ENCODE results near the gene ASIP.
"Not testable (repeated sequence)": the region's sequence is repeated elsewhere in the genome, so short reads cannot be mapped to it uniquely, and the experiment has no call there.

The ASIP gene, protein sequence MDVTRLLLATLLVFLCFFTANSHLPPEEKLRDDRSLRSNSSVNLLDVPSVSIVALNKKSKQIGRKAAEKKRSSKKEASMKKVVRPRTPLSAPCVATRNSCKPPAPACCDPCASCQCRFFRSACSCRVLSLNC

DNA sequence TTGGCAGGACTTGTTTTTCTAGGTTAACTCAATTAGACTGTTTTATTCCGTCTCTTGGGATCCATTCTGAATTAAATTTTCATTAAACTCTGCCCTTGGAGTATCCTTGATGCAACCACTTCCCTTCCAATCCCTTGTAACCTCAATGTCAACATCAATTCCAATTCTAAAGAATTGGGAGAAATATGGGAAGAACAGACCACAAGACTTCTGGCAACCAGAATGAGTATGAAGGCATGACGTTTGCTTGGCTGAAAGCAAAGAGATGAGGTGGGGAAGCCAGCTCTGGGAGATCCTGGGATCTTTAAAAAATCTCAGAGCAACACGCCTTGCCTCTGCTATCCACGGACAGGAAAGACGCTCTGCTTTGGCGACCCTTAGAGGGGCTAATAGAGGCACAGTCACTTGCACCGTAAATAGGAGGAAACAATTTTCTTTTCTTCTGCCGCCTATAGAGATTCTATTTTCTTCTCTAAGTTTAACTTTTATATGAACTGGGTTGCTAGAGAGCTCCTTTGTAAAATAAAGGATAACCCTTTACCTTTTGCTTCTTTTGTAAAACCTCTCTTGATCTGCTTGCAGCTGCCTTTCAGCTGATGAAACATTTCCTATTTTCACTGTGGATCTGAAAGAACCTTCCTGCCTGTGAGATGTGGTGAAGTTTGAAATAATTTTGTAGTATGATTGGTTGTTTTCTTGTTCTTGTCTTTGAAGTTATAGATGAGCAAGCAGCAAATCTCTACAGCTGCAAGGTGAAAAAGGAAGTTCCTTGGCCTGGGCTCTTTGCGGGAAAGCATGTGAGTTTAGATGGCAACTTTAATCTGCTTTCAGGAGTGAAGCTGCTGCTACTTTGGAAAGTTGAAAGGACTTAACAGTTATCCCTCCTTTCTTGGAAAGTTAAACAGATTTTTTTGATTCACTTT, at the start of gene ASIP:
Gene ASIP (plus strand): TSS at position 731 of the 923 bp plus-strand sequence. CDS start 18,952 bp downstream, outside the sequence.
- Histone ChIP-seq H3K36me3 (ENCODE audit: control insufficient read depth in 1 of 2, insufficient read depth in 2 of 2, low read length in 2 of 2) (no peaks in the 10 kb centered on the region), H3K4me3 (ENCODE audit: low read depth in 1 of 2, low read length in 2 of 2) (no peak within 1 kb of the TSS), H3K27me3 (ENCODE audit: control insufficient read depth in 1 of 2, insufficient read depth in 2 of 2, low read length in 2 of 2) (no peaks in the 10 kb centered on the region), H3K27ac (ENCODE audit: low read depth, low read length) (no peak within 1 kb of the TSS), H3K9ac (ENCODE audit: low read depth in 1 of 2, low read length in 2 of 2) (no peak within 1 kb of the TSS), H3K9me3 (ENCODE audit: control insufficient read depth in 1 of 2, low read length in 2 of 2) (peaks cover 0 to 9% of the 10 kb centered on the region in 2 donors), H3K4me1 (ENCODE audit: control insufficient read depth in 1 of 2, insufficient read depth in 2 of 2, low read length in 2 of 2) (no peaks in the 10 kb centered on the region)

DNA sequence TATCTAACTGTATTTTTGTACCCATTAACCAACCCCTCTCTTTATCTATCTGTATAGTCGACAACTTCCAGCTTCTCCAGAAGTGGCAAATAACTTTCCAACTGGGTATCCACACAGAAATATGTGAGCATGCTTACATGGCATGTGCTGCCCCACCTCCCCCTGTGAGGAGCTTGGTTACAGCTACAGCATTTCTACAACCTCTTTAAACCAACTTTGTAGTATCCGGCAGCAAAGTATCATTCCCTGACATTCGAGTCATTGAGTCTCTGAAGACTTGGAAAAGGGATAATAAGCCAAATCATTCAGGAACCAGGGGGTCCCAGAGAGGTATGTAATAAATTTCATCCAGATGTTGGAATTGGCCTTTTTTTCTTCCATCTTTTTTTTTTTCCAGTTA, 48.2 kb upstream of the ASIP start:
- Histone ChIP-seq H3K27me3 (ENCODE audit: control insufficient read depth in 1 of 2, insufficient read depth in 2 of 2, low read length in 2 of 2) (peaks cover 0 to 6% of the 10 kb centered on the region in 2 donors), H3K36me3 (ENCODE audit: control insufficient read depth in 1 of 2, insufficient read depth in 2 of 2, low read length in 2 of 2) (no peaks in the 10 kb centered on the region)

DNA sequence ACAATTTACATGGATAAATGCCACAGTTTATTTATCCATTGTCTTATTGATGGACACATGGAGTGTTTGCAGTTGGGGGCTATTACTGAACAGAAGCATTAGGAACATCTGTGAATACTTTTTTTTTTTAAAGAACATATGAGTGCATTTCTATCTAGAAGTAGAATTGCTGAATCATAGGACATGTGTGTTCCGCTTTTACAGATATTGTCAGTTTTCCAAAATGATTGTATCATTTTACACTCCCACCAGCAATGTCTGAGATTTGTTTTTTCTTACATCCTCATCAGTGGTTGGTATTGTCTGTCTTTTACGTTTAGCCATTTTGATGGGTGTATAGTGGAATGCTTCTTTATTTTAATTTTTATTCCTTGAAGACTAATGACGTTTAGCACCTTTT, 42.0 kb upstream of the ASIP start:
- Histone ChIP-seq H3K9me3 (ENCODE audit: control insufficient read depth in 1 of 2, low read length in 2 of 2) (no peaks in the 10 kb centered on the region), H3K36me3 (ENCODE audit: control insufficient read depth in 1 of 2, insufficient read depth in 2 of 2, low read length in 2 of 2) (no peaks in the 10 kb centered on the region), H3K4me3 (ENCODE audit: low read depth in 1 of 2, low read length in 2 of 2) (no peak overlapping the region), H3K27me3 (ENCODE audit: control insufficient read depth in 1 of 2, insufficient read depth in 2 of 2, low read length in 2 of 2) (peaks cover 0 to 4% of the 10 kb centered on the region in 2 donors), H3K4me1 (ENCODE audit: control insufficient read depth in 1 of 2, insufficient read depth in 2 of 2, low read length in 2 of 2) (no peaks in the 10 kb centered on the region), H3K9ac (ENCODE audit: low read depth in 1 of 2, low read length in 2 of 2) (no peak overlapping the region), H3K27ac (ENCODE audit: low read depth, low read length) (no peak overlapping the region)

More for the DNA sequence above, 48.2 kb upstream of the ASIP start:
- no peak overlapping the region for H3K4me3 ChIP-seq (ENCODE audit: low read depth in 1 of 2, low read length in 2 of 2)
- H3K27ac ChIP-seq (ENCODE audit: low read depth, low read length), result no peak overlapping the region
- H3K9me3 ChIP-seq (ENCODE audit: control insufficient read depth in 1 of 2, low read length in 2 of 2), result no peaks in the 10 kb centered on the region
- H3K4me1 ChIP-seq (ENCODE audit: control insufficient read depth in 1 of 2, insufficient read depth in 2 of 2, low read length in 2 of 2), result no peaks in the 10 kb centered on the region
- no peak overlapping the region for H3K9ac ChIP-seq (ENCODE audit: low read depth in 1 of 2, low read length in 2 of 2)

DNA sequence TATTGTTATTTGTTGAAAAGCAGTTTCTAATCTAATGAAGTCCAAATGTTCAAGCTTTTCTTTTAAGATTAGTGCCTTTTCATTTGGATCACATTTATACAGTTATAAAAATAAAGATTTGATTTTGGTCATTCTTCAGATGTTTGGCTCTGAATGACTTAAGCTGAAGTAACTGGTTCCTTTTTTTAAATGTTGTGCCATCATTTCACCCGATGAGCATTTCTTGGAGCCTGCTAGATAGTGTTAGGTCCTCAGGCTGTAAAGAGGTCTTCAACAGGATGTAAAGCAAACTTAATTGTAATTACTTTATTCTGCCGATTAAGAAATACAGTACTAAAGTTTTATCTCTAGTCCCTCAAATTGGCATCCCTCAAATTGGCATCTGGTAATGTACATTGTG, 41.2 kb upstream of the ASIP start:
- Histone ChIP-seq H3K4me3 (ENCODE audit: low read depth in 1 of 2, low read length in 2 of 2) (no peak overlapping the region), H3K4me1 (ENCODE audit: control insufficient read depth in 1 of 2, insufficient read depth in 2 of 2, low read length in 2 of 2) (no peaks in the 10 kb centered on the region), H3K9ac (ENCODE audit: low read depth in 1 of 2, low read length in 2 of 2) (no peak overlapping the region), H3K36me3 (ENCODE audit: control insufficient read depth in 1 of 2, insufficient read depth in 2 of 2, low read length in 2 of 2) (no peaks in the 10 kb centered on the region), H3K27ac (ENCODE audit: low read depth, low read length) (no peak overlapping the region), H3K27me3 (ENCODE audit: control insufficient read depth in 1 of 2, insufficient read depth in 2 of 2, low read length in 2 of 2) (peaks cover 0 to 4% of the 10 kb centered on the region in 2 donors), H3K9me3 (ENCODE audit: control insufficient read depth in 1 of 2, low read length in 2 of 2) (no peaks in the 10 kb centered on the region)

DNA sequence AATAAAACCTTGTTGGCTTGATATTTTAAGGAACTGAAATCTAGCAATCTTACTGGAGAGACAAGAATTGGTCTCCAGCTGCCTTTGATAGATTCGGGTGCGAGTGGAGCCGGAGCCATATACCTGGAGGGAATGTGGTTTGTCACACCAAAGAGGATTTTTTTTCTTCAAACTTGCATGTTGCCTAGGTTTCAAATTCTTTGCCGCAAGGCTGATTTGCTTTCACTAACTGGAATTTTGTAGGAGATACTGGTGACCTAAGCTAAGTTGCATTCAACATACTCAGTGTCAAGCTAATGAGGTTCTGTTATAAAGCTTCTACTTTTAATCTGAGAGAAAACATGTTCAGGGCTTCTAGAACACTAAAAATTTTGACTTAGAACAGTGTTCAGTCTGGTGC, 39.7 kb upstream of the ASIP start:
- Histone ChIP-seq H3K36me3 (ENCODE audit: control insufficient read depth in 1 of 2, insufficient read depth in 2 of 2, low read length in 2 of 2) (no peaks in the 10 kb centered on the region), H3K9ac (ENCODE audit: low read depth in 1 of 2, low read length in 2 of 2) (no peak overlapping the region), H3K4me3 (ENCODE audit: low read depth in 1 of 2, low read length in 2 of 2) (no peak overlapping the region), H3K27ac (ENCODE audit: low read depth, low read length) (no peak overlapping the region), H3K4me1 (ENCODE audit: control insufficient read depth in 1 of 2, insufficient read depth in 2 of 2, low read length in 2 of 2) (no peaks in the 10 kb centered on the region), H3K9me3 (ENCODE audit: control insufficient read depth in 1 of 2, low read length in 2 of 2) (no peaks in the 10 kb centered on the region), H3K27me3 (ENCODE audit: control insufficient read depth in 1 of 2, insufficient read depth in 2 of 2, low read length in 2 of 2) (peaks cover 0 to 4% of the 10 kb centered on the region in 2 donors)

DNA sequence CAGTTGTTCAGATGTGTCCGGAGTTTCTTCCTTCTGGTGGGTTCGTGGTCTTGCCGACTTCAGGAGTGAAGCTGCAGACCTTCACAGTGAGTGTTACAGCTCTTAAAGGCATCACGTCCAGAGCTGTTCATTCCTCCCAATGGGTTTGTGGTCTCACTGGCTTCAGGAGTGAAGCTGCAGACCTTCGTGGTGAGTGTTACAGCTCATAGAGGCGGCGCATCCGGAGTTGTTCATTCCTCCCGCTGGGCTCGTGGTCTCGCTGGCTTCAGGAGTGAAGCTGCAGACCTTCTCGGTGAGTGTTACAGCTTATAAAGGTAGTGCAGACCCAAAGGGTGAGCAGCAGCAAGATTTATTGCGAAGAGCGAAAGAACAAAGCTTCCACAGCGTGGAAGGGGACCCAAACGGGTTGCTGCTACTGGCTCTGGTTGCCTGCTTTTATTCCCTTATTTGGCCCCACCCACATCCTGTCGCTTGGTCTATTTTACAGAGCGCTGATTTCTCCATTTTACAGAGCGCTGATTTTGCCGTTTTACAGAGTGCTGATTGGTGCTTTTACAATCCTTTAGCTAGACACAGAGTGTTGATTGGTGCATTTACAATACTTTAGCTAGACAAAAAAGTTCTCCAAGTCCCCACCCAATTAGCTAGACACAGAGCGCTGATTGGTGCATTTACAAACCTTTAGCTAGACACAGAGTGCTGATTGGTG, 35.9 kb upstream of the ASIP start:
- H3K36me3 ChIP-seq (ENCODE audit: control insufficient read depth in 1 of 2, insufficient read depth in 2 of 2, low read length in 2 of 2); H3K27ac ChIP-seq (ENCODE audit: low read depth, low read length); H3K27me3 ChIP-seq (ENCODE audit: control insufficient read depth in 1 of 2, insufficient read depth in 2 of 2, low read length in 2 of 2); H3K4me1 ChIP-seq (ENCODE audit: control insufficient read depth in 1 of 2, insufficient read depth in 2 of 2, low read length in 2 of 2); H3K9ac ChIP-seq (ENCODE audit: low read depth in 1 of 2, low read length in 2 of 2); H3K4me3 ChIP-seq (ENCODE audit: low read depth in 1 of 2, low read length in 2 of 2); H3K9me3 ChIP-seq (ENCODE audit: control insufficient read depth in 1 of 2, low read length in 2 of 2): not testable (repeated sequence)

DNA sequence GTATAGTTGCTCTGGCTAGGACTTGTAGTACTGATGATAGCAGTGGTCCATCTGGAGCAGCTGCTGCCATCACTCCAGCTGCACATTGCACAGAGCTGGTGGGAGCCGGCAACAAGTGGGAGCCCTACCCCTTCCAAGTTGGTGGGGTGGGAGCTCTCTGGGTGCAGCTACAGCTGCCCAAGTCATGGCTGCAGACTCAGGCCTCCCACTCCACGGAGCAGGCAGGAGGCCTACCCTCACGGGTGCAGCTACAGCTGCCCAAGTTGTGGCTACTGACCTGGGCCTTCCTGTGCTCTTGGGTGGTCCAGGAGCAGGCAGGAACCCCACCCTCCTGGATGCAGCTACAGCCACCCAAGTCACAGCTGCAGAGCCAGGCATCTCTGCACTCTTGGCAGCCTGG, 32.1 kb upstream of the ASIP start:
- H3K27me3 ChIP-seq (ENCODE audit: control insufficient read depth in 1 of 2, insufficient read depth in 2 of 2, low read length in 2 of 2), result no peaks in the 10 kb centered on the region
- H3K36me3 ChIP-seq (ENCODE audit: control insufficient read depth in 1 of 2, insufficient read depth in 2 of 2, low read length in 2 of 2), result no peaks in the 10 kb centered on the region
- H3K4me1 ChIP-seq (ENCODE audit: control insufficient read depth in 1 of 2, insufficient read depth in 2 of 2, low read length in 2 of 2), result no peaks in the 10 kb centered on the region
- H3K4me3 ChIP-seq (ENCODE audit: low read depth in 1 of 2, low read length in 2 of 2), result no peak overlapping the region
- H3K27ac ChIP-seq (ENCODE audit: low read depth, low read length), result no peak overlapping the region
- no peak overlapping the region for H3K9ac ChIP-seq (ENCODE audit: low read depth in 1 of 2, low read length in 2 of 2)
- no peaks in the 10 kb centered on the region for H3K9me3 ChIP-seq (ENCODE audit: control insufficient read depth in 1 of 2, low read length in 2 of 2)

DNA sequence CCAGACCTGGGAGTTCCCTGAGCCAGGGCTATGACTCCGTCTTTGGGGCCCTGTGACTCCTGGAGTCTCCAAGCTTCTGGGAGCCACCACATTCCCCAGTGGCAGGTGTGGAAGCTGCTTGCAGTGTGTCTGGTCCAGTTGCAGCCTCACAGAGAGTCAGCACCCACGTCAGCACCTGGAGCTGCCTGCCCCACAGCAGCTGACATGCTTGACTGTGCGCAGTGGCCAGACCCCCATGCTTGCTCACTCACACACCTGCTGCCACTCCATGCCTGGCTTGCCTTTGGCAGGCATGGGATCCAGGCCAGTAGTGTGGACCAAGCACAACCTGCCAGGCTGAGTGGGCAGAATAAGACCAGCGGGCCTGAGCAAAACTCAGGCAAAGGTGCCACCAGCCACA, 31.0 kb upstream of the ASIP start:
- Histone ChIP-seq H3K4me3 (ENCODE audit: low read depth in 1 of 2, low read length in 2 of 2) (no peak overlapping the region), H3K27ac (ENCODE audit: low read depth, low read length) (no peak overlapping the region), H3K4me1 (ENCODE audit: control insufficient read depth in 1 of 2, insufficient read depth in 2 of 2, low read length in 2 of 2) (no peaks in the 10 kb centered on the region), H3K9ac (ENCODE audit: low read depth in 1 of 2, low read length in 2 of 2) (no peak overlapping the region), H3K27me3 (ENCODE audit: control insufficient read depth in 1 of 2, insufficient read depth in 2 of 2, low read length in 2 of 2) (no peaks in the 10 kb centered on the region), H3K36me3 (ENCODE audit: control insufficient read depth in 1 of 2, insufficient read depth in 2 of 2, low read length in 2 of 2) (no peaks in the 10 kb centered on the region), H3K9me3 (ENCODE audit: control insufficient read depth in 1 of 2, low read length in 2 of 2) (no peaks in the 10 kb centered on the region)

DNA sequence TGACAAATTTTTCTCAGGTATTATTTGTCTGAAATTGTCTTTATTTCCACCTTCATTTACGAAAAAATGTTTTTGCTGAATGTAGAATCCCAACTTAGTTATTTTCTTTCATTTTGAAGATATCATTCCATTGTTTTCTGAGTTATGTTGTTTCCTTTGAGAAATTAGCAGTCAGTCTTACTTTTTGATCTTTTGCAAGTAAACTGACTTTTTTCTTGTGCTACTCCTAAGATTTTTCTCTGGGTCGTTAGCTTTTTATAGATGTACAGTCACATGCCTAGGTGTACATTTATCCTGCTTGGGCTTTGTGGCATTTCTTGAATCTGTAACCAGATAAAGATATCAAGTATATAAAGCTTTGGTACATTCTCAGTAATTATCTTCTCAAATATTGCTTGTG, 29.6 kb upstream of the ASIP start:
- no peak overlapping the region for H3K4me3 ChIP-seq (ENCODE audit: low read depth in 1 of 2, low read length in 2 of 2)
- no peak overlapping the region for H3K27ac ChIP-seq (ENCODE audit: low read depth, low read length)
- H3K27me3 ChIP-seq (ENCODE audit: control insufficient read depth in 1 of 2, insufficient read depth in 2 of 2, low read length in 2 of 2), result no peaks in the 10 kb centered on the region
- no peaks in the 10 kb centered on the region for H3K9me3 ChIP-seq (ENCODE audit: control insufficient read depth in 1 of 2, low read length in 2 of 2)
- H3K9ac ChIP-seq (ENCODE audit: low read depth in 1 of 2, low read length in 2 of 2), result no peak overlapping the region
- H3K36me3 ChIP-seq (ENCODE audit: control insufficient read depth in 1 of 2, insufficient read depth in 2 of 2, low read length in 2 of 2), result no peaks in the 10 kb centered on the region
- H3K4me1 ChIP-seq (ENCODE audit: control insufficient read depth in 1 of 2, insufficient read depth in 2 of 2, low read length in 2 of 2), result peaks cover 0 to 2% of the 10 kb centered on the region in 2 donors

DNA sequence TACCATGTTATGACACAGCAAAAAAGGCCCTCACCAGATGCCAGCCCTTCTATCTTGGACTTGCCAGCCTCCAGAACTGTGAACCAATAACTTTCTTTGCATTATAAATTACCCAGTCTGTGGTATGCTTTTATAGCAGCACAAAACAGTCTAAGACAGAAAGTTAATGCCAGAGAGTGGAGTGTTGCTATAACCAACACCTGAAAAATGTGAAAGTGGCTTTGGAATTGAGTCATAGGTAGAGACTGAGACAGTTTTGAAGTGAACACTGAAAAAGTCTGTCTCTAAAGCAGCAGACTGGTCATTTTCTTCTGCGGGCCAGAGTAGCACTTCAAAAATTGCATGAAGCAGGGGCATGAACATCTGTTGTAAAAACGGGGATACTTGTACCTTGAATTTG, 28.0 kb upstream of the ASIP start:
- no peak overlapping the region for H3K4me3 ChIP-seq (ENCODE audit: low read depth in 1 of 2, low read length in 2 of 2)
- H3K9ac ChIP-seq (ENCODE audit: low read depth in 1 of 2, low read length in 2 of 2), result no peak overlapping the region
- peaks cover 0 to 3% of the 10 kb centered on the region in 2 donors for H3K4me1 ChIP-seq (ENCODE audit: control insufficient read depth in 1 of 2, insufficient read depth in 2 of 2, low read length in 2 of 2)
- H3K27ac ChIP-seq (ENCODE audit: low read depth, low read length), result no peak overlapping the region
- H3K36me3 ChIP-seq (ENCODE audit: control insufficient read depth in 1 of 2, insufficient read depth in 2 of 2, low read length in 2 of 2), result no peaks in the 10 kb centered on the region
- no peaks in the 10 kb centered on the region for H3K27me3 ChIP-seq (ENCODE audit: control insufficient read depth in 1 of 2, insufficient read depth in 2 of 2, low read length in 2 of 2)
- H3K9me3 ChIP-seq (ENCODE audit: control insufficient read depth in 1 of 2, low read length in 2 of 2), result no peaks in the 10 kb centered on the region

Measured in duodenal mucosa (tissue), 2 donors.